GM12878 (cell line): ENCODE results near the gene ING1. TPM values are rescaled to one million over a fixed set of nuclear protein-coding genes. Genes with fewer than 3 reads are reported as not detected.
A peak's percentile ranks its signal among the peaks of the same experiment; 100 is the strongest.

Experiments
- ATAC-seq: fragments of 200-7000 bp; cut with Tn5 transposase; 3 replicates; pipeline ENCODE4 v1.9.1; 2020; ENCODE audit warnings: mild to moderate bottlenecking, moderate library complexity
- BruUV-seq: library from RNA; stranded (reverse); fragments of 400-500 nt; replicated peaks from 2 replicates; lab custom pipeline; 2021; lab: Mats Ljungman, UMichigan
- CTCF ChIA-PET: fragments of 300-600 bp; sonication (Branson Sonifier 250); formaldehyde crosslinking; extraction: SDS; loops from one replicate; lab custom pipeline; 2021; ENCODE audit warnings: inconsistent platforms; lab: Yijun Ruan, JAX
- POLR2A ChIA-PET: fragments of 350-600 bp; formaldehyde crosslinking; extraction: SDS; loops from one replicate; lab custom pipeline; 2021; ENCODE audit warnings: inconsistent platforms; lab: Charles Lee
- RAD21 ChIA-PET: fragments of 300-600 bp; sonication (Branson Sonifier 250); formaldehyde crosslinking; loops from one replicate; lab custom pipeline; 2023; ENCODE audit warnings: antibody characterized with exemption; ENCODE audit not compliant: unreplicated experiment; lab: Charles Lee
- SMC1A ChIA-PET: fragments of 300-600 bp; sonication (Branson Sonifier 250); formaldehyde crosslinking; loops from one replicate; lab custom pipeline; 2023; ENCODE audit not compliant: unreplicated experiment, uncharacterized antibody; lab: Charles Lee
- DNase-seq: peaks from one replicate; pipeline ENCODE4 v3.0.0-alpha.2; 2011; ENCODE audit warnings: low read depth, low spot score
- FAIRE-seq: peaks from 3 replicates; lab custom pipeline; 2011; peaks lifted over from hg19 to GRCh38; lab: Jason Lieb, UNC
- H2AFZ ChIP-seq: 2 replicates; pipeline ENCODE4 v1.6.0; 2011; ENCODE audit warnings: low read depth, low read length, control low read depth; ENCODE audit not compliant: control insufficient read depth
- H3K27ac ChIP-seq: 2 replicates; pipeline ENCODE4 v1.5.1; 2011; ENCODE audit warnings: control low read depth; ENCODE audit not compliant: control insufficient read depth, insufficient read depth
- H3K27me3 ChIP-seq, 2 experiments: replicated peaks in 1 of 2; 2 replicates each; pipeline versions ENCODE4 v1.6.0 to v1.6.1; 2011; ENCODE audit warnings: low read length in 1 of 2; ENCODE audit not compliant: control insufficient read depth in 2 of 2, insufficient read depth in 2 of 2
- H3K36me3 ChIP-seq, 2 experiments: 2 replicates each; pipeline ENCODE4 v1.5.1; 2011; ENCODE audit warnings: low read length in 1 of 2; ENCODE audit not compliant: control insufficient read depth in 2 of 2, insufficient read depth in 2 of 2
- H3K4me1 ChIP-seq: 2 replicates; pipeline ENCODE4 v1.6.1; 2011; ENCODE audit warnings: mild to moderate bottlenecking, low read length, moderate library complexity, mixed read lengths; ENCODE audit not compliant: control insufficient read depth, insufficient read depth
- H3K4me2 ChIP-seq: 2 replicates; pipeline ENCODE4 v1.6.0; 2011; ENCODE audit warnings: control low read depth; ENCODE audit not compliant: control insufficient read depth, insufficient read depth
- H3K4me3 ChIP-seq: fragments of 200-600 bp; sonication (generic); 2 replicates; pipeline ENCODE4 v1.5.1; 2016
- H3K79me2 ChIP-seq: 2 replicates; pipeline ENCODE4 v1.6.0; 2011; ENCODE audit warnings: low read length; ENCODE audit not compliant: control insufficient read depth, insufficient read depth
- H3K9ac ChIP-seq: 2 replicates; pipeline ENCODE4 v1.8.0; 2011; ENCODE audit warnings: low read length, control low read depth, mixed read lengths; ENCODE audit not compliant: control insufficient read depth, insufficient read depth
- H3K9me3 ChIP-seq: replicated peaks from 3 replicates; pipeline ENCODE4 v1.5.1; 2011; ENCODE audit warnings: mild to moderate bottlenecking, low read length; ENCODE audit not compliant: control insufficient read depth, insufficient read depth
- H4K20me1 ChIP-seq: 2 replicates; pipeline ENCODE4 v1.6.0; 2011; ENCODE audit not compliant: control insufficient read depth, insufficient read depth
- ELK1 ChIP-seq: IDR thresholded peaks from 2 replicates; pipeline ENCODE4 v1.6.1; 2012; ENCODE audit warnings: low read depth, low read length, improper control_type of control experiment
- KLF5 ChIP-seq: fragments of 450-650 bp; IDR thresholded peaks from 2 replicates; pipeline ENCODE4 v1.6.1; 2014; ENCODE audit warnings: mild to moderate bottlenecking; ENCODE audit not compliant: partially characterized antibody
- MEF2A ChIP-seq: IDR thresholded peaks from 2 replicates; pipeline ENCODE4 v1.6.1; 2011; ENCODE audit warnings: low read depth, mild to moderate bottlenecking, low read length, moderate library complexity; ENCODE audit not compliant: insufficient read depth
- MEF2B ChIP-seq: fragments of 450-650 bp; IDR thresholded peaks from 2 replicates; pipeline ENCODE4 v1.6.1; 2018; ENCODE audit warnings: mild to moderate bottlenecking, moderate library complexity; ENCODE audit not compliant: partially characterized antibody, poor library complexity, severe bottlenecking
- NR2C2 ChIP-seq: IDR thresholded peaks from 2 replicates; pipeline ENCODE4 v1.6.1; 2011; ENCODE audit warnings: borderline replicate concordance, low read depth; ENCODE audit not compliant: control insufficient read depth, insufficient read length
- NR2F1 ChIP-seq: fragments of 450-650 bp; conservative IDR thresholded peaks from 2 replicates; pipeline ENCODE4 v1.6.1; 2017; ENCODE audit warnings: mild to moderate bottlenecking
- POU2F2 ChIP-seq: IDR thresholded peaks from 3 replicates; pipeline ENCODE4 v1.6.1; 2011; ENCODE audit warnings: low read depth, mild to moderate bottlenecking, low read length, borderline replicate concordance
- RUNX3 ChIP-seq: IDR thresholded peaks from 2 replicates; pipeline ENCODE4 v1.6.1; 2012; ENCODE audit warnings: low read length, inconsistent platforms
- STAT3 ChIP-seq: IDR thresholded peaks from 2 replicates; pipeline ENCODE4 v1.6.1; 2011; ENCODE audit warnings: low read depth, low read length, improper control_type of control experiment
- SUZ12 ChIP-seq: fragments of 200-600 bp; sonication (generic); IDR thresholded peaks from one replicate; pipeline ENCODE4 v1.6.1; 2018; ENCODE audit warnings: antibody characterized with exemption, mild to moderate bottlenecking; ENCODE audit not compliant: unreplicated experiment
- ZBTB33 ChIP-seq: fragments of 450-650 bp; IDR thresholded peaks from 2 replicates; pipeline ENCODE4 v1.6.1; 2017; ENCODE audit warnings: mild to moderate bottlenecking
- ZNF384 ChIP-seq: IDR thresholded peaks from 2 replicates; pipeline ENCODE4 v1.6.1; 2012; ENCODE audit warnings: low read depth, mild to moderate bottlenecking, low read length, improper control_type of control experiment, borderline replicate concordance
- WGBS: methylation state at CpG from one replicate; pipeline ENCODE4 v1.1.6; 2016; ENCODE audit warnings: low lambda C conversion rate; ENCODE audit not compliant: insufficient replicate concordance, insufficient coverage; ENCODE audit errors: missing lambda C conversion rate; 5-methylcytosine and 5-hydroxymethylcytosine counted together
- in situ Hi-C: fragments of 300-500 bp; cut with MboI; formaldehyde crosslinking; loops from 9 replicates; pipeline ENCODE4 v1.14.3; 2018; ENCODE audit warnings: mixed read lengths
- intact Hi-C: fragments of 100-400 bp; cut with micrococcal nuclease; formaldehyde crosslinking; loops from one replicate; pipeline ENCODE4 v1.14.2; 2022; ENCODE audit not compliant: unreplicated experiment
- polyA plus RNA-seq, 11 experiments: library from polyadenylated mRNA; depleted of rRNA in 4 of 11; unstranded in 6 of 11; stranded (reverse) in 5 of 11; fragments of >200 nt; fragmentation: Nextera tagmentation in 4 of 11; fragmentation: Illumina TruSeq in 1 of 11; extraction: Ambion mirVana in 4 of 11; extraction: Trizol in 1 of 11; gene quantifications; 1 replicate in 1 of 11; 2 replicates in 10 of 11; pipeline versions ENCODE4 v1.2.1 to v1.2.3, GENCODE V29; 2011 to 2016; ENCODE audit warnings: inconsistent platforms in 2 of 11, missing spikeins in 2 of 11, low read depth in 1 of 11
- total RNA-seq, 4 experiments: library from RNA; depleted of rRNA in 3 of 4; stranded (reverse); fragments of >200 nt in 3 of 4; fragmentation: Illumina TruSeq in 1 of 4; extraction: Trizol in 1 of 4; gene quantifications; 2 replicates each; pipeline versions ENCODE4 v1.2.1 to v1.2.3, GENCODE V29; 2013 to 2021

The ING1 gene
- total and polyA plus RNA-seq, 10 of the 15 experiments (the other 5 are each of a cell fraction or from before 2014, with no cell fraction given) = 1.3 to 20.4 (median 13.1) TPM

- SMC1A ChIA-PET = no interaction called here
- POLR2A ChIA-PET = interaction anchor here (0.6 kb wide), 1 partner anchor 98 kb away, joined by 11 read pairs; no protein-coding TSS in a partner anchor
- WGBS = 0% methylated on average over 3 of the region's 4 CpGs
- TF ChIP-seq KLF5 (no peak), MEF2A (peak; percentile 53), ZNF384 (peak; percentile 14; the same call in 1 of the 2 replicates), ELK1 (no peak), ZBTB33 (no peak), RUNX3 (peak; percentile 63), STAT3 (no peak), MEF2B (peak; percentile 50), POU2F2 (no peak), NR2F1 (0 out of 2 replicates have a peak, but pooled peaks have one; percentile 28), SUZ12 (no peak), NR2C2 (no peak)
- H3K79me2 ChIP-seq = peaks cover 8% of the 10 kb centered on the region
- in situ Hi-C loops = no loop called here
- no peak overlapping the region for H3K9ac ChIP-seq
- no peak overlapping the region for H3K4me2 ChIP-seq
- no peak overlapping the region for H3K4me3 ChIP-seq
- no peak overlapping the region for H2AFZ ChIP-seq
- H3K36me3 ChIP-seq = peaks cover 9 to 30% of the 10 kb centered on the region in 2 experiments
- DNase-seq (no peak), FAIRE-seq (no peak), ATAC-seq (peak; percentile 85)
- H4K20me1 ChIP-seq = no peaks in the 10 kb centered on the region
- H3K27me3 ChIP-seq = no peaks in the 10 kb centered on the region
- no peak overlapping the region for H3K27ac ChIP-seq
- CTCF ChIA-PET = no interaction called here
- H3K4me1 ChIP-seq = peaks cover 14% of the 10 kb centered on the region
- no peaks in the 10 kb centered on the region for H3K9me3 ChIP-seq
- no TSS peak for BruUV-seq
- intact Hi-C loops = no loop called here
- RAD21 ChIA-PET = no interaction called here
These were observed 14.8 kb upstream of the ING1 start for GRCh38 chr13:110698689-110699088.
